NCI-H69 (cell line): Measurements from ENCODE around the gene SLC2A10.

Source experiments
- DNase-seq: peaks from one replicate; lab custom pipeline; 2025; lab: John Stamatoyannopoulos, UW

Gene SLC2A10

DNA sequence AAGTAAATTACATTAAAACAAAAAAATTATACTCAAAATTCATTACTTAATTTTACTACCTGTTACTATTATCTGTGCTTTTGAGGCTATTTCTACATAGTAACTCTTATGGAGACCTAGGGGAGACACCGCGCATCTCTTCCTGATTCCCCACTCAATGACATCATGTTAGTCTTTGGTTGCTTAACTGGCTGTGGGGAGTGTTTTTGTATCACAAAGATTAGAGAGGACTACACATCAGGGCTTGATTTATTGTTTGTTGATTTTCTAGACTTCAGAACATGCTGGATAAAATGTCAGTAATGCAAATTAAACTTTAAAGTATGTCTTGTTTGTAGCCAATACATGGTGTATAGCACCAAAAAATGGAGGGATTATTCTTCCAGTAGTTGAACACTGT, 26.0 kb downstream of the SLC2A10 start:
- DNase-seq: no peak

DNA sequence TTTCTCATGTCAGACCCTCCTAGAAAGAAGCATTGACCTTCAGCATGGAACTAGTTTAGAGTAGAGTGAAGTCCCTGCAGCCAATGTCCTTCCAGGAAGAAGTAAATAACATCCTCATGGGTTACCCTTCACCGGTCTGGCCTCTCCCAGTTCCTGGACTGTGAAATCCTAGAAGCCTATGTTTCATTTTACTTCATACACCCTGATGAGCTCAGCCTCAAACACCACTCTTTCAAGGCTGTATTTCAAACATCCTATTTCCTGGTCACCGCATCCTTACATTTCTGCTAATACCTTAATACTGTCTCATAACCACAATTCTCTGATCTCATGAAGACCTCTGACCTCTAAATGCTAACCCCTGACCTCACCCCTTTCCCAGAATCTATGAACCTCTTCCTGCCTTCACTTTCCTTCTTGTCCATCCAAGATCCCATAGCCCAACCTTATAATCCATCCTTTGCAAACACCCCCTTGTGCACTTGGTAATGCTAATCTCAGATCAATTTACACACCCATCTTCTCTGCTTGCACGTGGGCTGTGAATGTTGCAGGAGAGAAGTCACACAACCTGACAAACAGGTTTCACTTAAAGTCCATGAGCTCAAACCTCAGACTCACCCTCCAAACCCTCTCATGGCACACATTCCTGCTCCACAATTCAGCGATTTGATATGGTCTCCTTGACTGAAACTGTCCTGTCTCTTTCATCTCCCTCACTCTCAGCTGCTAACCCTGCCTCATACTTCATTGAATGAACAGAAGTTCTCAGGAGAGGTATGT, 30.2 kb downstream of the SLC2A10 start:
- no peak for DNase-seq

DNA sequence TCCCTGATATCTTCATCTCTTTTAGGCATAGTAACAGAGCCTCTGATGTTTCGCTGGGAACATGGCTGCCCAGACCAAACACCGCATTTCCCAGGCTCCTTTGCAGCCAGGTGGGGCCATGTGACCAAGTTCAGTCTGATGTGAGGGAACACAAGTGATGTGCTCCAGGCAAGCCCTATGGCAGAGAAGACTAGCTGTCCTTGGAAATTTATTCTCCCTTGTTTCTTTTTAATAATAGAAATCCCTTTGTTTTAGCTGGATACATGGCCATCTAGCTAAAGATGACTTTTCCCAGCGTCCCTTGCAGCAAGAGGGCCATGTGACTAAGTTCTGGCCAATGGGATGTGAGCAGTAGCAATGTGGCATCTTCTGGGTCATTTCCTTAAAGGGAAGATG, 30.8 kb downstream of the SLC2A10 start:
- DNase-seq: no peak

DNA sequence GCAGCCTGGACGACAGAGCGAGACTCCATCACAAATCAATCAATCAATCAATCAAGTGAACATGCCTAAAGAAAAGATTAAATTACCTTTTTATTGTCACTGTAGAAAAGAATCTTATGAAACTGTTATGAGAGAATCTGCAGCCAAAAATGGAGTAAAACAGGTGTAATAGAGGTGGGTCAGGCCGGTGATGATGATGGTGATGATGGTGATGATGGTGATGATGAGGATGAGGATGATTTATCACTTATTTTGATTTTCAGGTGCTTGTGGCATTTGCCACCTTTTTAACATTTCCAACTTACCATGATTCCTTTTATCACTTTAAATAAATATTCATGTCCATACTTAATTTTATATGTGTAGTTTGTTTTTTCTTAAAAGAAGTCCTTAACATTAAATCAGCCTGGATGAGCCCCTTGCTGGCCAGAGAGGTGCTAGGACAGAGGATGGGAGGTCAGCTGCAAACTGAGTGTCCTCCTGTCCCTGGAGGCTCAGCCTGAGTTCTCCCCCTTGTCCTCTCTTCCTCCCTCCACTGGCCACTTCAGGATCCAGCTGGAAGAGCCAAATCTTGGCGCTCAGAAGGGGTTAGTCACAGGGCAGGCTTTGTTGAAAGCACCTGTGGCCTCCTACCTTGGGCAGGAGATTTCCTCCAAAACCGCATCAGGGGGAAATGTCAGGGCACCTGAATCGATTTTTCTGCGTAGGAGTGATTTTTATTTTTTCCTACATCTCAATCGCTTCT, 32.6 kb downstream of the SLC2A10 start:
- DNase-seq: no peak

DNA sequence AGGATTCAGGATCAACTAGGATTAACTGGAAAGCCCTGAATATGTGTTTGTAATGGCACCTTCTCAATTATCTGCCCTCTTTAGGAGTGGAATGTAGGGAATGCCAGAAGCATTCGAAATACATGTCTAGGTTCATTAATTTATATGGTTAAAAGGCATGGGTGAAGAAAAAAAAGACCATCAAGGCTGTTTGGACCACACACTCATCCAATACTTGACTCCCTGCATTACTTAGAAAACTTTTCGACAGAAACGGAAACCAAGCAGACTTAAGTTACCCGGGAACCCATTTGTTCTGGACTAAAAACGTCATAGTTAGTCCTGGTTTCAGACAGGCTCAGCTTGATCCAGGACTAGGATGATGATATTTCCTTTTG, 33.2 kb downstream of the SLC2A10 start:
- no peak for DNase-seq

DNA sequence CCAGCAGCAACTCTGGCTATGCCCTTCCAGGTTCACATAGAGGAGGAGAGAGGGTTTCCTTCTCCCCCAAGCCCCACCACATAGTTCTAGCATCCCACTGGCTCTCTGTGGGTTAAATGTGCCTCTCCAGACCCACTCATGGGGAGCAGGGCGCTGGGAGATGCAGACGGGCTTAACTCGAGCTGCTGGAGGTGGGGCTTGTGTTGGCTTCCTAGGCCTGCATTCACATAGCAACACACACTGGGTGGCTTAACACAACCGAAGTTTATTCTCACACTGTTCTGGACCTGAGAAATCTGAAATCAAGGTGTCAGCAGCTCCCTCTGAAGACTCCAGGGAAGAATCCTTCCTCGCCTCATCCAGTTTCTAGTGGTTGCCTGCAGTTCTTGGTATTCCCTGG, 33.6 kb downstream of the SLC2A10 start:
- DNase-seq: no peak

DNA sequence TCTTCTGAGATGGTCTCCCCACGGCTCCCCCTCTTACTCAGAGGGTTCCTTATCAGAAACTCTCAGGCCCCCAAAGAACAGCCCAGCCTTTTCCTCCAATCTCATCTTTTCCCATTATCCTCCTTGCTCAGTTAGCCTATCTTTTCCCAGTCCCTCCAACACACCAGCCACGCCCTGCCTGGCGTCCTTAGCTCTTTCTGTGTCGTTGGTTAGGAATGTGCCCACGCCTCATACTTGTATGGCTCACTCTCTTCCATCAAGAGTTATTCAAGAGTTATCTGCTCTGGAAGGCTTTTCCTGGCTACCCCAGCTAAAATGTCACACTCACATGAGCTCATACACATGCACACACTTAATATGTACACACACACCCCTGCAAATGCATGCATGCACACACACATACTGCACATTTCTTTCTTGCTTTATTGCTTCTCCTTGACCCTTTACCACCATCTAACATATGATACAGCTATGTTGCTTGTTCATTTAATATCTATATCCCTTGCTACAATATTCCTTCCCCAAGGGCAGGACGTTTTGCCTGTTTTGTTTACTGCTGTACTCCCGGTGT, 37.6 kb downstream of the SLC2A10 start:
- no peak for DNase-seq

DNA sequence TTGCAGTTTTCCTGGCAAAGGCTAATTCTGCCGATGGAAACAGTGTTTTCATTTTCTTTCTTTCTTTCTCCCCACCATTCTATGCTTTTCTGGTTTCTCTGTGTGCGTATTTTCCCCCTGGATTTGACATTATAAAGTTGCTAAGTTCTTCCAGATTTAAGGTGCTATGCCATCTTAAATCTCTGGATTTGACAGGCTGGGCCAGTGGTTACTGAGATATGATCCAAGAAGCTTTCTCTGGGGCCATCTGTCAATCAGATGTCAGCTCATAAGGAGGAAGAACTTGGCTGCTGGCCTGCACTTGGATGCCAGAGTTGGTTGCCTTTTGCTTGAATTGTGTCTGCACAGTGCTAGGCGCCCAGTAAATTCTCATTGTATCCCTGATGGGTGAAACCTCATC, 39.7 kb downstream of the SLC2A10 start:
- DNase-seq: no peak

DNA sequence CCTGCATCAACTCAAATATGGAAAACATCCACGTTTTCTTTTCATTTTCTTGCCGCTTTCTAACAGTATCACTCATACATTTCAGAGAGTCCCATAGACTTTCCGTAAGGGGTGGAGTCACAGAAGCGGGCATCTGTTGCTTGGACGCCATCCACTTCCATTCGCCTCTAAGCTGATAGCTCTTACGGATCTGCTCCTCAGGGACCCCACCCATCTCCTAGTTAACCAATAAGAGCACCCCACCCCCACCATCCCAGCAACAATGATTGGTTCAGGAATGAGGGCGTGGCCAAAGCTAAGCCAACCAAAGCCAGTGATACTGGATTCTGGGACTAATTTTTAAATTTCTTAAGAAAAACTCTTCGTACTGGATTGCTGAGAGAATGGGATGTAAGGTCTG, 42.4 kb downstream of the SLC2A10 start:
- no peak for DNase-seq

DNA sequence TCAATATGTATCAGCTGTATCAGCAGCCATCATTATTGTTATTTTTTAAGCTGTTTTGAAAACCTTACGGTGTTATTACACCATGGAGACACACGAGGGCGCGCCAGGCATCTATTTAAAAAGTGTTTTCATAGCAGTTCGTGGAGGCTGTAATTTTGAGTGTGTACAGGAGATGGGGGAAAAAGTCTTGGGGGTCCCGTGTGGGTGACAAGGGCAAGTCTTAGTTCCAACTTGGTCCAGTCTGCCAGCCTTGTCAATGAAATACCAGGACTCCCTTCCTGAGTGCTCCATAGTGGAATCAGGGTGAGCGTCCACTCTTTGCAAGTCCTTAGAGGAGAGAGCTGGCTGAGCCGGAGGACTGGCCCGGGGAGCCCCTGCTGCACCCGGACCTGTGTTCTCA, 43.3 kb downstream of the SLC2A10 start:
- DNase-seq: peak; percentile 70

DNA sequence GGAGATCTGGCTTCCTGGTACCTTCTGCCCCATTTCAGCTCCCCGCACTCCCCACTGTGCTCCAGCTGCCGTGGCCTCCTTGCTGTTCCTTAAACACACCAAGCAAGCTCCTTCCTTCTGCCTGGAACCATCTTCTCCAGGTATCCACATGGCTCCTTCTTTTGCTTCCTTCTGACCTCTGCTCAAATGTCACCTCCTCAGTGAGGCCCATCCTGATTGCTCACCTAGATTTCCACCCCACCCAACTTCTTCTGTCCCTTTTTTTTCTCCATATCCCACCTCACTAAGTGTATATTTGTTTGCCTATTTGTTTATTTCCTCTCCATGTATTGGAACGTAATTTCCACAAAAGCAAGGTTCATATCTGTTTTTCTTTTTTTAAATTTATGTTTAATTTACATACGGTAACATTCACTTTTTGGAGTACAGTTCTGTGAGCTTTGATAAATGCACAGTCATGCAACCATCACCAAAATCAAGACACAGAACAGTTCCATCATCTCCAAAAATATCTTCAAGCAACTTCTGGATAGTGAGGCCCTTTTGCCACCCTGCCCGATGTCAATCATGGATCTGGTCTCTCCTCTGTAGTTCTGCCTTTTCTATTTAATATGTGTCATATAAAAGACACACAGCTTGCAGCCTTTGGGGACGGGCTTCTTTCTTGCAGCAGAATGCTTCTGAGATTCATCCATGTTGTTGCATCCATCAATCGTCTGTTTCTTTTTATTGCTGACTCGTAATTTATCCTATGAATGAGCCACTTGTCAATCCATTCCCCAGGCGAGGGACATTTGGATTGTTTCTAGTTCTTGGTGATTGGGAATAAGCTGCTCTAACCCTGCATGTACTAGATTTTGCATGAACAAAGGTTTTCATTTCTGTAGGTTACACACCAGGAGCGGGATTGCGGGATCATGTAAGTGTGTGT, 46.3 kb downstream of the SLC2A10 start:
- DNase-seq: no peak

DNA sequence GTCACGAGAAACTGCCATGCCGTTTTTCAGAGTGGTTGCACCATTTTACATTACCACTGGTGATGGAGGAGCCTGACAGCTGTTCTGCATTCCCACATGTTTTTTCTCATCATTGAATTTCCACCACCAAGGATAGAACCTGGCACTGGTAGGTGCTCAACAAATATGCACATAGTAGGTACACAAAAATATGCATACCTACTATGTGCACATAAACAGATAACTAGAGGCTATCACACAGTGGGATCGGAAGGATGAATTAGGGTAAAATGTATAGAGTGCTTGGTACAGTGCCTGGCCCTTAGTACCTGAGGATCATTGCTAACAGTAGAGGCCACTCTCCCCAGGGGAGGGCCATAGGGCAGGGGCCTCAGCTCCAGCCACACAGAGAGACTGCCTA, 47.0 kb downstream of the SLC2A10 start:
- DNase-seq: no peak

DNA sequence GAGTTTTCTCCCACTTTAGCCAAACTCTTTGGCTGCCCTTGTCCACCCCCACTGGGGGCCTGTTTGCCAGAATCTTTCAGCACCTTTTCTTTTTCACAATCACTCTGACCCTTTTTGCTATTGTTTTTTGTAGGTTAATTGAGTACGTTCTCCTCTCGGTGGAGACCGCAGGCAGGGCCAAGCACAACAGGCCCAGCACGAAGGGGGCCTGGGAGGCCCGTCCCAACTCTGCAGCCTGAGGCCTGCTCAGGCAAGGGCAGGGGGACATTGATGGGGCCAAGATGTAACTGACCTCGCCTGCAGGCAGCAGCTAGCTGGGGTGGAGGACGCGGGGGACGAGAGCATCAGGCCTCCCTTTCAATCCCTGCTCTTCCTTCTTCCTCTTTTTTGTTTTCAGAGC, 47.7 kb downstream of the SLC2A10 start:
- DNase-seq: no peak

DNA sequence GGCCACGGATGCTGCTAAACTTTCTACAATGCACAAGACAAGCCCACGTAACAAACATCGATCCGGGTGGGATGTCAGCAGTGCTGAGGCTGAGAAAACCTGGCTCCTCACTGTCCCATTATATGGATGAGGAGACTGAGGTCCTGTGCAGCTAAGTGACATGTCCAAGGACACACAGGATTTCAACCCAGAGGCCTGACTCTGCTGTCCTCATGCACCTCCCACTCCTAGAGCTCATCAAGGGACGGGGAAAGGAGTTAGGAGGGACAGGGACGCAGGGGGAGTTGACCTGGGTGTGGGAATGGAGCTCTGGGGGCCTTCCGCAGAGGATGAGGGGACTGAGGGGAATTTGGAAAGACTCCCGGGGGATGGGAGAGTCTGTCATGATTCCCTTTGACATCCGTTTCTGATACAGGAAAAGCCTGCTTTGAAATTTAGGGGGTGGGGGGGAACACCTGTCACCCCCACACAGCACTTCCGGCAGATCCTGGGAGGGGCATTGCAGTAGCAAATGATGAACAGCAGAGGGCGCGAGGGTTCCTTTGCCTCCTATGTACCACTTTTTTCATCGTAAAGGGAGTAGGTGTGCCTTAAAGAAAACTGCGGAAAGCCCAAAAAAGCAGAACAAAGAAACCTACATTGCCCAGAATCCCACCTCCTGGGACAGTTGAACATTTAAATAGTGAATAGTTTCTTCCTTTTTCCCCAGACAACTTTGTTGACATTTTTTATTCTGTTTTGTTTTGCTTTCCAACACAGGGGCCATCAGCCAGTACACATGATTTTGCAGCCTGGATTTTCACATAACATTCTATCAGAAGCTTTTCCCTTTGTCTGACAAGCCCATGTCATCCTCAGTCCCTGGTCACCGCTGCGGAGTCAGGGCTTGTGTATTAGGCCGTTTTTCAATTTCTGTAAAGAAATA, 48.6 kb downstream of the SLC2A10 start:
- DNase-seq: peak; percentile 73

DNA sequence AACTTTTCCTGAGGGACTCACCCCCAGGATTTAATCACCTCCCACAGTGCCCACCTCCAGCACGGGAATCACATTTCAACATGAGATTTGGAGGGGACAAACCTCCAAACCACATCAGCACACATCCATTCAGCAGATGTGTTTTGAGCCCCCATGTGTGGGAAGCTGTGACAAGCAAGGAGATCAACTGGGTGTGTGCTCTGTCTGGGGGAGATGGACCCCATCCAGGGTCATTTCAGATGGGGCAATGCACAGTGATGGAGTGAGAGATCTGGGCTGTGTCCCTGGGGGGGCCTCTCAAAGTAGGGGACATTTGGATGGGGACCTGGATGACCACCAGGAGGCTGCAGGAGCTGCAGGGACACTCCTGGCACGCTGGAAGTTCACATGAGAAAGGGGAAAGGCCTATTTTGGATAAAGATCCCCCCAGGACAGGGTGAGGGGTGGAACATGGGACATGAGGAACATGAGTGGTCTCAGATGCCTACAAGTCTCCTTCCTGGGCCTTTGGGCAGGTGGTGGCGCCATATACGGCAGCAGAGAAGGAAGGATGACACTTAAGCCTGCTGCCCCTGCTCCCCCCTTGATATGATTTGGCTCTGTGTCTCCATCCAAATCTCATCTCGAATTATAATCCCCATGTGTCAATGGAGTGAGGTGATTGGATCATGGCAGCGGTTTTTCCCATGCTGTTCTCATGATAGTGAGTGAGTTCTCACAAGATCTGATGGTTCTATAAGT, 49.6 kb downstream of the SLC2A10 start:
- DNase-seq: no peak

DNA sequence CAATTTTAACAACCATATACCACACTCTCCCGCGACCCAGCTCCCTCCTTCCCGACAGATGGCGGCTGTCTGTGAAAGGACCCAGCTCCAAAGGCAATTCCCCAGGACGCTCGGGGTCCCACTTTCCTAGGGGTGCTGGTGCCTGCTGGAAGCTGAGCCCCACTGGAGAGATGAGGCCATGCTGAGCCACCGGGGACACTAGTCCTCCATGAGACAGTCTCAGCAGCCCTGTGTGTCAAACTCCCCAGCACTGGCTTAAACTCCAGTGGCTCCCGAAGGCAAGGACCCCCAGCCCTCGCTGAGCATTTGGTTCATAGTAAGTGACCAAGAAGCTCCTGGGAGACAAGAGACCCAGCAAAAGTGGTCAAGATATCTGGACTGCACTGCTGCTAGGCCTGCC, 52.1 kb downstream of the SLC2A10 start:
- peak; percentile 24 for DNase-seq

DNA sequence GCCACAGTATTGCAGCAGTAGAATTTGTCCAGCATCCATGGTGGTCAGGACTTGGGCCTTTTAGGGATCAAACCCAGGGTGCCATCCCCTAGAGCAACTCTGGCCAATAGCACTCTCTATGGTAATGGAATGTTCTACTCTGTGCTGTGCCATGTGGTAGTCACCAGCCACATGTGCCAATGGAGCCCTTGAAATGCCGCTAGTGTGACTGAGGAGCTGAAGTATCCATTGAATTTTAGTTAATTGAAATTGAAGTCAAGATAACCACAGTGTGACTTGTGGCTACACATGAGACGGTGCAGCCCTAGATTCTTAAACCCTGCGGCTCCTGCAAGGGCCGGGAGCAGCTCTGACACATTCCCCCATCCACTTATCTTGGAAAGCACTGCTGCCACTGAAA, 54.6 kb downstream of the SLC2A10 start:
- peak; percentile 24 for DNase-seq

DNA sequence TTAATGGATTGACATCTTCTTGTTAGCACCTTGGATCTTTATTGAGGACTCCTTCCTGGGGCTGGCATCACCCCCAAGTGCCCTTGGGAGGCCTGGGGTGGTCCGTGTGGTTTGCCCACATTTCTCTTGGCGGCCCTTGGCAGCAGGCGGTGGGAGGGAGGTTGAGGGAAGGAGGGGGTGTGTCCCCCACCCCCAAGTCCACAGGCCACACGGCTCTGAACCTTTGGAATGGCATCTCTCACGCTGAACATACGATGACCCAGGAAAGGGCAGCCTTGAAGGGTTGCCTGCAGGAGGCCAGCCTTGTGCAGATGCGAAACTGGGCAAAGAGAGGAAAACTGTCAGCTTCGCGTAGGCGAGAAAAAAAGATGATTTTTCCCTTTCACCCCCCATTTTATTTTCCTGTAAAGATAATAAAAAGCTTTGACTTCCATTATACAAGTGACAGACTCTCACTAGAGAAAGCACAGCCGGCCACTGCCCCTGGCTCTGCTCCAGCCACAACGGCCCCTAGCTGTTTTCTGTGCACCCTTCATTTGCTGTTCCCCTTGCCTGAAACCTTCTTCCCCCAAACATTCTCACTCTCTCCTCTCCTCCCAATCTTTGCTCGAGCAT, 56.2 kb downstream of the SLC2A10 start:
- peak; percentile 19 for DNase-seq

DNA sequence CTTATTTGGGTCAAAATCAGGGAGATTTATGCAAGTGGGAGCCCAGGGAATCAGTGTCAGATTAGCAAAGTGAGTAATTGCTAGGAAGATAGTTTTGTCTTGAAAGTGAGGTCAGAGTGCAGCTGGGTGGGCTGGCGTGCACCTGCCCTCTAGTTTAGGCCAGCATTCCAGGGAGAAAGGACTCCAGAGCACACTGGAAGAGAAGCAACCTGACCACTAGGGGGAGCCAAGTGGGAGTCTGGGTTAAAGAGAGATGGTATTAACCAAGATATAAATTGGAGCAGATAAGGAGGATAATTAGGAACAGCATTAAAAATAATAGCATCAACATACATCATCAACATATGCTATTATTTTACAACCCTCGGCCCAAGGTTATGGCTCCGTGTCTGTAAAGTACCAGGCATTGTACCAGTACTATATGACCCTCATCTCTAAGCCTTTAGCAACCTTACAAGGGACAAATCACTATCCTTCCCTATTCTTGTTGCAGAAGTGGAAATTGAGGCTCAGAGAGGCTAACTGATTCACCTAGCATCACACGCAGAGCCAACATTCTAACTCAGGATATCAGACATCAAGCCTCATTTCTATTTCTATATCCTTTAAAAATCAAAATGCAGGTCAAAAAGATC, 57.8 kb downstream of the SLC2A10 start:
- peak; percentile 81 for DNase-seq
